Activated CD4-positive, alpha-beta T cell treated with anti-CD3 and anti-CD28 coated beads for 1 hour (primary cell): ENCODE results near the gene TCEAL5.
"Not testable (repeated sequence)": the region's sequence is repeated elsewhere in the genome, so short reads cannot be mapped to it uniquely, and the experiment has no call there.

Experiments used
- DNase-seq: peaks from one replicate; pipeline ENCODE4 v3.0.0-alpha.2; 2020

TCEAL5 gene

GRCh38 chrX:103276581-103277002, at the start of gene TCEAL5:
Gene TCEAL5, minus strand, starts transcription at chrX:103276750. Its CDS starts 2,187 bp downstream, at chrX:103274563.
- no peak for DNase-seq

GRCh38 chrX:103311399-103311780, 34.8 kb upstream of the TCEAL5 start:
- no peak for DNase-seq

GRCh38 chrX:103310555-103311398, 34.2 kb upstream of the TCEAL5 start, which contains the start of gene BEX2:
Gene BEX2, minus strand, starts transcription at chrX:103310990. Its CDS starts 1,014 bp downstream, at chrX:103309976.
- DNase-seq, result peak; percentile 76

GRCh38 chrX:103309860-103310554, 33.5 kb upstream of the TCEAL5 start:
- DNase-seq, result no peak

- not testable (repeated sequence) for DNase-seq
Measured at GRCh38 chrX:103305666-103306065, 29.1 kb upstream of the TCEAL5 start.

GRCh38 chrX:103304705-103305104, 28.2 kb upstream of the TCEAL5 start:
- DNase-seq, result no peak

- no peak for DNase-seq
Measured at GRCh38 chrX:103293118-103293517, 16.6 kb upstream of the TCEAL5 start.

- no peak for DNase-seq
Measured at GRCh38 chrX:103279624-103280023, 3.1 kb upstream of the TCEAL5 start.

GRCh38 chrX:103275947-103276567, 493 bp downstream of the TCEAL5 start:
- DNase-seq, result no peak

- no peak for DNase-seq
Measured at GRCh38 chrX:103274284-103274683, 2.3 kb downstream of the TCEAL5 start.

- DNase-seq, result no peak
Measured at GRCh38 chrX:103258275-103258674, 18.3 kb downstream of the TCEAL5 start.

GRCh38 chrX:103256651-103257050, 19.9 kb downstream of the TCEAL5 start:
- no peak for DNase-seq

- DNase-seq, result peak; percentile 35
Measured at GRCh38 chrX:103254921-103255493, 21.5 kb downstream of the TCEAL5 start, which contains the start of gene TCEAL8. Gene TCEAL8, minus strand, starts transcription at chrX:103255155. Its CDS starts 1,176 bp downstream, at chrX:103253979.

- no peak for DNase-seq
Measured at GRCh38 chrX:103254171-103254824, 22.3 kb downstream of the TCEAL5 start.

- no peak for DNase-seq
Measured at GRCh38 chrX:103253608-103254007, 22.9 kb downstream of the TCEAL5 start.

GRCh38 chrX:103250977-103251376, 25.6 kb downstream of the TCEAL5 start:
- no peak for DNase-seq

GRCh38 chrX:103249805-103250204, 26.7 kb downstream of the TCEAL5 start:
- no peak for DNase-seq

GRCh38 chrX:103248553-103248952, 28.0 kb downstream of the TCEAL5 start:
- DNase-seq, result no peak

GRCh38 chrX:103240155-103240554, 36.4 kb downstream of the TCEAL5 start:
- no peak for DNase-seq

- DNase-seq, result no peak
Measured at GRCh38 chrX:103236296-103236695, 40.3 kb downstream of the TCEAL5 start.

- not testable (repeated sequence) for DNase-seq
Measured at GRCh38 chrX:103235608-103236007, 40.9 kb downstream of the TCEAL5 start.

- DNase-seq, result no peak
Measured at GRCh38 chrX:103234869-103235268, 41.7 kb downstream of the TCEAL5 start.
